Trophoblast cell (in vitro differentiated cells and primary cell): Measurements from ENCODE around the gene GDPD5.
A peak's percentile ranks its signal among the peaks of the same experiment; 100 is the strongest.

Experiments
- DNase-seq, 2 donors: peaks; one replicate each; pipeline ENCODE4 v3.0.0-alpha.2; 2016
- H2AFZ ChIP-seq: 2 replicates; pipeline ENCODE4 v1.6.1; 2013; ENCODE audit warnings: low read length, moderate library complexity, mild to moderate bottlenecking; ENCODE audit not compliant: insufficient read depth, poor library complexity
- H2AK5ac ChIP-seq: 2 replicates; pipeline ENCODE4 v1.6.1; 2013; ENCODE audit warnings: mild to moderate bottlenecking, low read length
- H2BK120ac ChIP-seq: 2 replicates; pipeline ENCODE4 v1.6.1; 2013; ENCODE audit warnings: low read length, mild to moderate bottlenecking, moderate library complexity; ENCODE audit not compliant: insufficient read depth, poor library complexity
- H2BK12ac ChIP-seq: 2 replicates; pipeline ENCODE4 v1.6.1; 2013; ENCODE audit warnings: mild to moderate bottlenecking, low read length, moderate library complexity
- H2BK5ac ChIP-seq: 2 replicates; pipeline ENCODE4 v1.6.1; 2013; ENCODE audit warnings: low read length, low read depth, moderate library complexity, mild to moderate bottlenecking; ENCODE audit not compliant: poor library complexity
- H3K14ac ChIP-seq: 2 replicates; pipeline ENCODE4 v1.6.1; 2013; ENCODE audit warnings: mild to moderate bottlenecking, low read length
- H3K18ac ChIP-seq: 2 replicates; pipeline ENCODE4 v1.6.1; 2013; ENCODE audit warnings: mild to moderate bottlenecking, low read length
- H3K23ac ChIP-seq: 2 replicates; pipeline ENCODE4 v1.6.1; 2013; ENCODE audit warnings: low read length
- H3K27ac ChIP-seq: 2 replicates; pipeline ENCODE4 v1.5.1; 2013; ENCODE audit warnings: low read depth, mild to moderate bottlenecking, inconsistent platforms, low read length, moderate library complexity
- H3K27me3 ChIP-seq: 2 replicates; pipeline ENCODE4 v1.6.1; 2013; ENCODE audit warnings: inconsistent platforms, mild to moderate bottlenecking, low read length, moderate library complexity; ENCODE audit not compliant: insufficient read depth
- H3K36me3 ChIP-seq, 2 experiments: 1 replicate in 1 of 2; 2 replicates in 1 of 2; pipeline ENCODE4 v1.6.1; 2013; ENCODE audit warnings: low read length in 2 of 2, mild to moderate bottlenecking in 2 of 2, moderate library complexity in 1 of 2; ENCODE audit not compliant: insufficient read depth in 2 of 2, control insufficient read depth in 1 of 2
- H3K4ac ChIP-seq: 2 replicates; pipeline ENCODE4 v1.6.1; 2013; ENCODE audit warnings: low read depth, mild to moderate bottlenecking, low read length, moderate library complexity
- H3K4me1 ChIP-seq, 2 experiments: 1 replicate in 1 of 2; 2 replicates in 1 of 2; pipeline ENCODE4 v1.6.1; 2013; ENCODE audit warnings: low read length in 2 of 2, mild to moderate bottlenecking in 2 of 2, moderate library complexity in 1 of 2; ENCODE audit not compliant: insufficient read depth in 2 of 2, control insufficient read depth in 1 of 2
- H3K4me2 ChIP-seq: 2 replicates; pipeline ENCODE4 v1.6.1; 2013; ENCODE audit warnings: inconsistent platforms, mild to moderate bottlenecking, low read length, moderate library complexity
- H3K4me3 ChIP-seq: 2 replicates; pipeline ENCODE4 v1.5.1; 2013; ENCODE audit warnings: mild to moderate bottlenecking, low read depth, low read length, inconsistent platforms
- H3K79me1 ChIP-seq: one replicate; pipeline ENCODE4 v1.6.1; 2013; ENCODE audit warnings: low read length
- H3K79me2 ChIP-seq: 2 replicates; pipeline ENCODE4 v1.6.1; 2013; ENCODE audit warnings: low read length, mild to moderate bottlenecking; ENCODE audit not compliant: control insufficient read depth, insufficient read depth, poor library complexity
- H3K9ac ChIP-seq: 2 replicates; pipeline ENCODE4 v1.6.1; 2013; ENCODE audit warnings: mild to moderate bottlenecking, low read length
- H3K9me3 ChIP-seq: 2 replicates; pipeline ENCODE4 v1.6.1; 2013; ENCODE audit warnings: low read depth, mild to moderate bottlenecking, control low read depth, inconsistent platforms, low read length; ENCODE audit not compliant: insufficient read depth
- H4K12ac ChIP-seq: 2 replicates; pipeline ENCODE4 v1.6.1; 2013; ENCODE audit warnings: low read depth, mild to moderate bottlenecking, low read length, moderate library complexity
- H4K8ac ChIP-seq: 2 replicates; pipeline ENCODE4 v1.6.1; 2013; ENCODE audit warnings: low read depth, mild to moderate bottlenecking, low read length, moderate library complexity
- H4K91ac ChIP-seq: one replicate; pipeline ENCODE4 v1.6.1; 2013; ENCODE audit warnings: low read depth, mild to moderate bottlenecking, low read length, moderate library complexity
- WGBS: extraction: QIAGEN DNeasy Blood & Tissue Kit; methylation state at CpG from one replicate; pipeline ENCODE4 v1.1.7; 2013; ENCODE audit warnings: missing lambda C conversion rate; ENCODE audit not compliant: insufficient read length, insufficient coverage; ENCODE audit errors: extremely low coverage; 5-methylcytosine and 5-hydroxymethylcytosine counted together

GDPD5 gene

DNA sequence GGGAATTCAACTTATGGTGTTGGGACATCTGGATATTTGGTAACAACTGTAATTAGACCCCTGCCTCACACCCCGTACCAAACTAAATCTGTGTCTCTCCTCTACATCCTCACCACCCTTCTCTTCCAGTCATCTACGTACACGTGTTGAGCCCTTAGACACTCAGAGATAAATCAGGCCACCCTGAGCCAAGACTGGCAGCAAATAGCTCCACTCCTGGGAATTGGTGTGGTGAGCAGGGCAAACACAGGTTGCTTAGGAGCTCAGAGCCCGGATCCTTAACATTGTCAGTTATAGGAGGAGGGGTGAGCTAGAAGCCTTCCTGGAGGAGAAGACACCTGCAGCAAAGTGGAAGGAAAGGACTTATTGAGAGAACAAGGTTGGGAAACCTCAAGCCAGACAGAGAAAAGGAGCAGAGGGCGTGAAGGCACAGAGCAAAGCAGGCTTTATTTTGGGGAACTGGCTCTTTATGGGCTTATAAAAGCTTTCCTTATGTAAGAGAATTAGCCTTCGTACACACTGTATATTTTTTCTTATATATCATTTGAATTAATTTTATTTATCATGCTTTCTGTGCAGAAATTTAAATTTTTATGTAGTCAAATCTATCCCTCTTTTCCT, 55.8 kb downstream of the GDPD5 start:
- Histone ChIP-seq H3K27me3 (no peaks in the 10 kb centered on the region), H4K91ac (no peak overlapping the region), H3K4ac (no peak overlapping the region), H3K79me1 (peaks cover 9% of the 10 kb centered on the region), H3K4me1 (peaks cover 26 to 36% of the 10 kb centered on the region in 2 experiments), H4K12ac (no peak overlapping the region), H2AK5ac (no peak overlapping the region), H2BK120ac (no peak overlapping the region), H3K4me2 (no peak overlapping the region), H2BK5ac (no peak overlapping the region), H3K14ac (no peak overlapping the region), H3K27ac (no peak overlapping the region), H3K9ac (no peak overlapping the region), H3K23ac (no peak overlapping the region), H3K18ac (no peak overlapping the region), H4K8ac (no peak overlapping the region), H3K36me3 (no peaks in the 10 kb centered on the region), H3K9me3 (no peaks in the 10 kb centered on the region), H2AFZ (no peak overlapping the region), H2BK12ac (no peak overlapping the region), H3K79me2 (no peaks in the 10 kb centered on the region), H3K4me3 (no peak overlapping the region)
- no CpG with 5 or more reads among the region's 6 CpGs for WGBS
- DNase-seq, result no peak

DNA sequence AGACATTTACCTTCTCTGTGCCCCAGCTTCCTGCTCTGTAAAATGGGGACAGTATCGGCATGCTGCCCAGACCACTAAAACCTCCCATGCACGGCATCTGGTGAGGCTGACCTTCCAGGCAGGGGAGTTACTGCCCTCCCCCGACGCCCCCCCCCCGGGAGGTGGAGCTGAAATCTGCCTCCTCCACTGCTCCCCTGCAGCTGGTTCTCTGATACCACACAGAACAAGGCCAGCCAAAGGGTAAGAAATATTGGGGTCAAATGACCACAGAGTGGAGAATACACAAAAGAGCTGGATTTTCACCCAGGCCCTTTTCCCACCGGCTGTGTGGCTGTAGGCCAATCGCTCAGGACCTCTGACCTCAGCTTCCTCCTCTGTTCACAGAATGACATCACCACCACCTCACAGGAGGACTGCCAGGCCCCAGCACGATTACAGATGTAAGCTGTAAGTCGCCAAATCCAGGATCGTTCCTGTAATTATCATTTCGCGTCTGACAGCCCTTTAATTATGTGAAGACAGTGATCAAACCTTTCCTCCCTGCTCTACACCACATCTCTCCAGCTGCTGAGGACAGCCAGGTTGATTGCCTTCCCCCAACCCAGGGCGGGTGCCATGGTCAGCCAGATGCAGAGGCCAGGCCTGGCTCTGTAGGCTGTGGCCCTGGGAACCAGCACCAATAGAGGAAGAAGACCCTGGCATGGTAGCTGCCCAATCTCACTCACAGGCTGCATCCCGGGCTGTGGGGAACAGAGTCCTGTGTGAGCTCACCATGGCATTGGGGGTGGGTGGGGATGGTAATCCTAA, 57.0 kb downstream of the GDPD5 start:
- no peak overlapping the region for H3K9ac ChIP-seq
- no CpG with 5 or more reads among the region's 14 CpGs for WGBS

DNA sequence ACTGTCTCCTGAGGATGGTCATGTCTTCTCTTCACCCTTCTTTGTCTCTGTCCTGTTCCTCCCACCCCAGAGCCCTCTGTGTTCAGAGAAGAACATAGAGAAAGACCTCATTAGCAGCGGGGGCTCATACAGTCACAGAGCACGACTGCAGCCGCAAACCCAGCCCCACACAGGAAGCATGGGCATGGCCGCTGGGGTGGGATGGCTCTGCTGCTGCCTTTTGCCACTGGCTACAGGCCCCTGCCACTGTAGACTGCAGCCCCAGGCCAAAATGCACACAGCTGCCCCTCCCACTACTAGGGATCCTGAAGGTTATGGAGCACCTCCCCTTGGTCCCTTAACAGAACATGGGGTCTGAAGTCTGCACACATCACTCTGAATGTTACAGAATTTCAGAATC, 57.9 kb downstream of the GDPD5 start:
- no CpG with 5 or more reads among the region's 4 CpGs for WGBS
- no peak overlapping the region for H2BK120ac ChIP-seq

More for the DNA sequence above, 57.0 kb downstream of the GDPD5 start:
- H3K4ac ChIP-seq, result no peak overlapping the region
- H4K8ac ChIP-seq, result peak overlapping the region; percentile 26
- H2AK5ac ChIP-seq, result peak overlapping the region; percentile 29
- H4K12ac ChIP-seq, result no peak overlapping the region
- H3K79me2 ChIP-seq, result no peaks in the 10 kb centered on the region
- H3K23ac ChIP-seq, result no peak overlapping the region
- H2BK5ac ChIP-seq, result no peak overlapping the region
- H3K27ac ChIP-seq, result no peak overlapping the region
- no peak overlapping the region for H3K4me2 ChIP-seq
- H3K36me3 ChIP-seq, result no peaks in the 10 kb centered on the region
- H2BK120ac ChIP-seq, result peak overlapping the region; percentile 6
- peaks cover 13% of the 10 kb centered on the region for H3K79me1 ChIP-seq
- no peak for DNase-seq
- H4K91ac ChIP-seq, result peak overlapping the region; percentile 58
- H2BK12ac ChIP-seq, result no peak overlapping the region
- H3K27me3 ChIP-seq, result no peaks in the 10 kb centered on the region
- H3K4me1 ChIP-seq, result peaks cover 32 to 45% of the 10 kb centered on the region in 2 experiments
- H2AFZ ChIP-seq, result peak overlapping the region; percentile 30
- H3K4me3 ChIP-seq, result no peak overlapping the region
- H3K9me3 ChIP-seq, result no peaks in the 10 kb centered on the region
- H3K18ac ChIP-seq, result peak overlapping the region; percentile 19
- H3K14ac ChIP-seq, result no peak overlapping the region

DNA sequence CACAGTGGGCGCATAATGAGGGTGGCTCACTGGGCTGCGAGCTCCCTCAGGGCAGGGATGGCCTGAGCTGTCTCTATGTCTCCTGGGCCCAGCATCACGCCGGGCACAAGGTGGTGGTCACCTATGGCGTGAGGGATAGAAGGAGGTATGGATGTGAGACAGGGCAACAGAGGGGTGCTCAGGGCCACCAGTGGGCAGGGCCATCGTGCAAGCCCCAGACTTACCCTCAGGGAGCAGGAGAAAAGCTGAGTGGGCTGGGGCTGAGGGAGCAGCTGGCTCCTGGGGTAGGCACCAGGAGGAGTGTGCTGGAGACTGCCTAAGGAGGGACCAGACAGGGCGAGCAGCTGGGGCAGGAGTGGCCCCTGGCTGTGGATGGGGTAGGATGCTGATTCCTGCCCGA, 58.4 kb downstream of the GDPD5 start:
- no CpG with 5 or more reads among the region's 8 CpGs for WGBS
- no peak for DNase-seq
- H3K4me3 ChIP-seq, result no peak overlapping the region
- H3K23ac ChIP-seq, result no peak overlapping the region
- H3K9me3 ChIP-seq, result peaks cover 3% of the 10 kb centered on the region
- H2AFZ ChIP-seq, result no peak overlapping the region
- peaks cover 22% of the 10 kb centered on the region for H3K79me1 ChIP-seq
- no peak overlapping the region for H2BK5ac ChIP-seq
- H2BK12ac ChIP-seq, result peak overlapping the region; percentile 15
- no peak overlapping the region for H4K8ac ChIP-seq
- peak overlapping the region; percentile 2 for H4K91ac ChIP-seq
- H2AK5ac ChIP-seq, result peak overlapping the region; percentile 36
- no peak overlapping the region for H4K12ac ChIP-seq
- H3K4me1 ChIP-seq, result peaks cover 43 to 56% of the 10 kb centered on the region in 2 experiments
- H3K4ac ChIP-seq, result no peak overlapping the region
- H3K18ac ChIP-seq, result no peak overlapping the region
- no peaks in the 10 kb centered on the region for H3K27me3 ChIP-seq
- no peak overlapping the region for H2BK120ac ChIP-seq
- no peak overlapping the region for H3K27ac ChIP-seq
- H3K9ac ChIP-seq, result no peak overlapping the region
- H3K14ac ChIP-seq, result peak overlapping the region; percentile 3
- no peak overlapping the region for H3K4me2 ChIP-seq
- H3K36me3 ChIP-seq, result no peaks in the 10 kb centered on the region
- no peaks in the 10 kb centered on the region for H3K79me2 ChIP-seq

More for the DNA sequence above, 57.9 kb downstream of the GDPD5 start:
- H3K79me1 ChIP-seq, result peaks cover 18% of the 10 kb centered on the region
- no peaks in the 10 kb centered on the region for H3K79me2 ChIP-seq
- no peak overlapping the region for H2AFZ ChIP-seq
- H3K27me3 ChIP-seq, result no peaks in the 10 kb centered on the region
- no peak overlapping the region for H3K4ac ChIP-seq
- no peak overlapping the region for H3K23ac ChIP-seq
- H4K12ac ChIP-seq, result no peak overlapping the region
- H2AK5ac ChIP-seq, result no peak overlapping the region
- peaks cover 38 to 50% of the 10 kb centered on the region in 2 experiments for H3K4me1 ChIP-seq
- peak overlapping the region; percentile 41 for H4K91ac ChIP-seq
- DNase-seq, result no peak
- no peak overlapping the region for H3K18ac ChIP-seq
- H3K4me2 ChIP-seq, result no peak overlapping the region
- no peak overlapping the region for H3K27ac ChIP-seq
- H3K4me3 ChIP-seq, result no peak overlapping the region
- peaks cover 3% of the 10 kb centered on the region for H3K9me3 ChIP-seq
- no peaks in the 10 kb centered on the region for H3K36me3 ChIP-seq
- H2BK12ac ChIP-seq, result no peak overlapping the region
- H2BK5ac ChIP-seq, result no peak overlapping the region
- no peak overlapping the region for H3K9ac ChIP-seq
- H3K14ac ChIP-seq, result no peak overlapping the region
- H4K8ac ChIP-seq, result no peak overlapping the region
